HCT116 (cell line): ENCODE measurements around the gene FRMD4B. TPM values are rescaled to one million over a fixed set of nuclear protein-coding genes. Genes with fewer than 3 reads are reported as not detected.

Experiments used
- ATAC-seq: fragments of 200-7000 bp; cut with Tn5 transposase; 2 replicates; pipeline ENCODE4 v1.9.1; 2020; ENCODE audit warnings: mild to moderate bottlenecking, moderate library complexity
- BruUV-seq: library from RNA; stranded (reverse); fragments of 400-500 nt; replicated peaks from 2 replicates; lab custom pipeline; 2021; lab: Mats Ljungman, UMichigan
- CTCF ChIA-PET: fragments of 300-600 bp; sonication (Branson Sonifier 250); formaldehyde crosslinking; loops from one replicate; lab custom pipeline; 2021; ENCODE audit warnings: antibody characterized with exemption; lab: Charles Lee
- POLR2A ChIA-PET: fragments of 300-600, 350-600 bp; sonication (Branson Sonifier 250); formaldehyde crosslinking; loops from one replicate; lab custom pipeline; 2021; ENCODE audit warnings: antibody characterized with exemption; lab: Charles Lee
- RAD21 ChIA-PET, 2 experiments: fragments of 300-600 bp; sonication (Branson Sonifier 250); formaldehyde crosslinking; loops; one replicate each; lab custom pipeline; 2023; ENCODE audit warnings: low total read pairs in 2 of 2; ENCODE audit not compliant: uncharacterized antibody in 2 of 2, unreplicated experiment in 2 of 2, low non-redundant PET in 1 of 2; lab: Charles Lee
- DNase-seq: peaks from one replicate; pipeline ENCODE4 v3.0.0-alpha.2; 2010; ENCODE audit warnings: low read depth, low spot score
- H2AFZ ChIP-seq: fragments of 200-600 bp; shearing (Covaris generic), sonication (generic); 2 replicates; pipeline ENCODE4 v1.6.1; 2017; ENCODE audit warnings: low read depth, mixed run types, mixed read lengths, antibody characterized with exemption, low read length; ENCODE audit not compliant: poor library complexity, severe bottlenecking
- H3K27ac ChIP-seq: 2 replicates; pipeline ENCODE4 v1.5.1; 2012; ENCODE audit warnings: low read depth, low read length
- H3K27me3 ChIP-seq: fragments of 200-600 bp; sonication (generic); 2 replicates; pipeline ENCODE4 v1.6.1; 2016; ENCODE audit warnings: mixed run types, low read length, mixed read lengths; ENCODE audit not compliant: insufficient read depth
- H3K36me3 ChIP-seq, 2 experiments: fragments of 200-500 bp in 1 of 2; fragments of 200-600 bp in 1 of 2; sonication (Bioruptor generic) in 1 of 2; sonication (generic) in 1 of 2; 2 replicates each; pipeline versions ENCODE4 v1.5.1 to v1.6.1; 2014 to 2016; ENCODE audit warnings: low read length in 2 of 2, inconsistent platforms in 1 of 2, mixed read lengths in 1 of 2, mixed run types in 1 of 2; ENCODE audit not compliant: insufficient read depth in 2 of 2, control insufficient read depth in 1 of 2
- H3K4me1 ChIP-seq, 2 experiments: fragments of 200-600 bp in 1 of 2; sonication (generic) in 1 of 2; 2 replicates each; pipeline versions ENCODE4 v1.5.1 to v1.6.1; 2012 to 2017; ENCODE audit warnings: low read length in 2 of 2, inconsistent platforms in 1 of 2, mild to moderate bottlenecking in 1 of 2, mixed read lengths in 1 of 2, mixed run types in 1 of 2, moderate library complexity in 1 of 2; ENCODE audit not compliant: insufficient read depth in 2 of 2, control insufficient read depth in 1 of 2
- H3K4me2 ChIP-seq: fragments of 200-600 bp; sonication (generic); 2 replicates; pipeline ENCODE4 v1.6.1; 2017; ENCODE audit warnings: mixed run types, low read length, mixed read lengths
- H3K4me3 ChIP-seq, 2 experiments: fragments of 200-600 bp in 1 of 2; sonication (generic) in 1 of 2; replicated peaks in 1 of 2; 2 replicates each; pipeline ENCODE4 v1.5.1; 2011 to 2016; ENCODE audit warnings: low read length in 2 of 2, control low read depth in 1 of 2, low read depth in 1 of 2, mild to moderate bottlenecking in 1 of 2, mixed read lengths in 1 of 2, mixed run types in 1 of 2
- H3K79me2 ChIP-seq: fragments of 200-600 bp; sonication (generic); 2 replicates; pipeline ENCODE4 v1.6.1; 2017; ENCODE audit warnings: mild to moderate bottlenecking, mixed run types, low read length, moderate library complexity, mixed read lengths; ENCODE audit not compliant: insufficient read depth
- H3K9ac ChIP-seq: fragments of 200-600 bp; sonication (generic); 2 replicates; pipeline ENCODE4 v1.6.1; 2016; ENCODE audit warnings: low read length, mixed read lengths
- H3K9me2 ChIP-seq: fragments of 200-600 bp; sonication (generic), shearing (Covaris generic); 2 replicates; pipeline ENCODE4 v1.6.1; 2017; ENCODE audit warnings: mixed run types, mild to moderate bottlenecking, moderate library complexity; ENCODE audit not compliant: insufficient read depth
- H3K9me3 ChIP-seq, 2 experiments: fragments of 200-500 bp in 1 of 2; fragments of 200-600 bp in 1 of 2; sonication (Bioruptor generic) in 1 of 2; sonication (generic) in 1 of 2; 2 replicates each; pipeline ENCODE4 v1.6.1; 2014 to 2017; ENCODE audit warnings: low read length in 2 of 2, mixed read lengths in 2 of 2, inconsistent platforms in 1 of 2, low read depth in 1 of 2, mild to moderate bottlenecking in 1 of 2, mixed run types in 1 of 2, moderate library complexity in 1 of 2; ENCODE audit not compliant: control insufficient read depth in 1 of 2, insufficient read depth in 1 of 2
- H4K20me1 ChIP-seq: fragments of 200-600 bp; sonication (generic), shearing (Covaris generic); 2 replicates; pipeline ENCODE4 v1.6.1; 2017; ENCODE audit warnings: mixed run types, mild to moderate bottlenecking, moderate library complexity; ENCODE audit not compliant: insufficient read depth
- CBX3 ChIP-seq: IDR thresholded peaks from 2 replicates; pipeline ENCODE4 v1.6.1; 2012; ENCODE audit warnings: low read depth
- EGR1 ChIP-seq: IDR thresholded peaks from 2 replicates; pipeline ENCODE4 v1.6.1; 2012; ENCODE audit warnings: low read depth
- ELF1 ChIP-seq: IDR thresholded peaks from 2 replicates; pipeline ENCODE4 v1.6.1; 2012; ENCODE audit warnings: low read depth, borderline replicate concordance
- EZH2 ChIP-seq: fragments of 200-600 bp; sonication (generic); IDR thresholded peaks from 2 replicates; pipeline ENCODE4 v1.6.1; 2017; ENCODE audit warnings: antibody characterized with exemption, mixed run types
- EZH2phosphoT487 ChIP-seq: fragments of 200-600 bp; IDR thresholded peaks from 2 replicates; pipeline ENCODE4 v1.6.1; 2018; ENCODE audit warnings: antibody characterized with exemption, borderline replicate concordance
- JUND ChIP-seq: IDR thresholded peaks from 2 replicates; pipeline ENCODE4 v1.6.1; 2012
- MAX ChIP-seq: IDR thresholded peaks from 2 replicates; pipeline ENCODE4 v1.6.1; 2012
- POLR2A ChIP-seq: IDR thresholded peaks from 2 replicates; pipeline ENCODE4 v1.7.0; 2011; ENCODE audit warnings: borderline replicate concordance; ENCODE audit not compliant: insufficient read depth, insufficient read length; ENCODE audit errors: extremely low read depth
- POLR2AphosphoS5 ChIP-seq: IDR thresholded peaks from 2 replicates; pipeline ENCODE4 v1.6.1; 2011; ENCODE audit warnings: mild to moderate bottlenecking, low read depth, low read length, moderate library complexity
- RAD21 ChIP-seq: IDR thresholded peaks from 2 replicates; pipeline ENCODE4 v1.6.1; 2012; ENCODE audit warnings: low read depth, mild to moderate bottlenecking
- REST ChIP-seq: IDR thresholded peaks from 2 replicates; pipeline ENCODE4 v1.6.1; 2012; ENCODE audit warnings: low read depth
- SIN3A ChIP-seq: IDR thresholded peaks from 2 replicates; pipeline ENCODE4 v1.6.1; 2012; ENCODE audit warnings: low read depth
- SP1 ChIP-seq: IDR thresholded peaks from 2 replicates; pipeline ENCODE4 v1.6.1; 2012; ENCODE audit warnings: low read depth
- ZBTB33 ChIP-seq: IDR thresholded peaks from 2 replicates; pipeline ENCODE4 v1.6.1; 2011; ENCODE audit warnings: mild to moderate bottlenecking, low read length, moderate library complexity; ENCODE audit not compliant: insufficient replicate concordance; ENCODE audit errors: extremely low read depth
- ZFX ChIP-seq: fragments of 450-650 bp; IDR thresholded peaks from 2 replicates; pipeline ENCODE4 v1.6.1; 2017
- ZNF274 ChIP-seq: fragments of 200-500 bp; sonication (Bioruptor generic); IDR thresholded peaks from 2 replicates; pipeline ENCODE4 v1.6.1; 2014; ENCODE audit warnings: mild to moderate bottlenecking, low read depth, low read length, inconsistent platforms
- intact Hi-C: fragments of 100-400 bp; cut with micrococcal nuclease; formaldehyde crosslinking; loops from 2 replicates; pipeline ENCODE4 v1.10.0; 2022
- total RNA-seq: library from RNA; stranded (reverse); gene quantifications from one replicate; pipeline ENCODE4 v1.2.1, GENCODE V29; 2021; ENCODE audit not compliant: unreplicated experiment
- TF ChIP-seq, protein P1 (sequence below), 3 experiments: fragments of 200-600 bp in 1 of 3; sonication (generic) in 1 of 3; IDR thresholded peaks in 2 of 3; conservative IDR thresholded peaks in 1 of 3; 2 replicates each; pipeline ENCODE4 v1.5.1; 2012 to 2017; ENCODE audit warnings: low read depth in 2 of 3, low read length in 2 of 3, antibody characterized with exemption in 1 of 3, borderline replicate concordance in 1 of 3, control low read depth in 1 of 3, mild to moderate bottlenecking in 1 of 3, mixed read lengths in 1 of 3, mixed run types in 1 of 3, moderate library complexity in 1 of 3; ENCODE audit not compliant: insufficient read depth in 1 of 3
- TF ChIP-seq, protein P2 (sequence below): IDR thresholded peaks from 2 replicates; pipeline ENCODE4 v1.6.1; 2012

The FRMD4B gene
- total RNA-seq, 1 experiment from 2014 or later: 2.0 TPM

DNA sequence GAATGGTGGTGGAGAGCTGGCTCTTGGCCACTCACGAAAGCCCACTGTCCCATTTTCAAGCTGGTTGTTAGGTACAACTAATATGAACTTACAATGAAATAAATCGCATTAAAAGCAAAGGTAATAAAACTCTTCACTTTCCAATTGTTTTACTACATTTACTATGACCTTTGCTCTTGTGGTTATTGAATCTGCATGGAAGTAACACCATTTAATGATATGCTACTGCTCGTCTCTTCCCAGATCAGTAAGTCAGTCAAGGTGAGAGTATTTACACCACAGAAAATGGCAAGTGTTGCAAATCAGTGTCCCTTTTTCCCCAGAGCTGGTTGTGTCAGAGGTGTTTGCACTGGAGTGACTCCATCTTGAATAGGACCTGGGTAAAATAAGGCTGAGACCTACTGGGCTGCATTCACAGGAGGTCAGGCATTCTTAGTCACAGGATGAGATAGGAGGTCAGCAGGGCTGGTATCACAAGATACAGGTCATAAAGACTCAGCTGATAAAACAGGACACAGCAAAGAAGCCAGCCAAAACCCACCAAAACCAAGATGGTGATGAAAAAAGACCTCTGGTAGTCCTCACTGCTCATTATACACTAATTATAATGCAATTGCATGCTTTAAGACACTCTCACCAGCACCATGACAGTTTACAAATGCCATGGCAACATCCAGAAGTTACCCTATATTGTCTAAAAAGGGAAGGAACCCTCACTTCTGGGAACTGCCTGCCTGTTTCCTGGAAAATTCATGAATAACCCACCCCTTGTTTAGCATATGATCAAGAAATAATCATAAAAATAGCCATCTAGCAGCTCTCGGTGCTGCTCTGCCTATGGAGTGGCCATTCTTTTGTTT is 57.6 kb downstream of the FRMD4B start:
- Histone ChIP-seq H2AFZ (no peak overlapping the region), H3K4me1 (no peaks in the 10 kb centered on the region), H3K9me2 (no peaks in the 10 kb centered on the region), H4K20me1 (no peaks in the 10 kb centered on the region), H3K36me3 (no peaks in the 10 kb centered on the region), H3K27ac (no peak overlapping the region), H3K27me3 (0 out of 2 replicates have a peak, but pooled peaks cover 4% of the 10 kb centered on the region), H3K9ac (no peak overlapping the region), H3K4me3 (no peak overlapping the region), H3K9me3 (no peaks in the 10 kb centered on the region), H3K79me2 (no peaks in the 10 kb centered on the region), H3K4me2 (no peak overlapping the region)
- BruUV-seq: no TSS peak
- ChIA-PET CTCF (no interaction called here), POLR2A (no interaction called here), RAD21 (no interaction called here)
- TF ChIP-seq ZBTB33 (no peak), ZFX (no peak), EGR1 (no peak), JUND (no peak), CBX3 (no peak), EZH2 (no peak), RAD21 (no peak), SP1 (no peak), SIN3A (no peak), ELF1 (no peak), ZNF274 (no peak), MAX (no peak), POLR2A (no peak), REST (no peak), POLR2AphosphoS5 (no peak), EZH2phosphoT487 (no peak)
- TF ChIP-seq, protein P1, sequence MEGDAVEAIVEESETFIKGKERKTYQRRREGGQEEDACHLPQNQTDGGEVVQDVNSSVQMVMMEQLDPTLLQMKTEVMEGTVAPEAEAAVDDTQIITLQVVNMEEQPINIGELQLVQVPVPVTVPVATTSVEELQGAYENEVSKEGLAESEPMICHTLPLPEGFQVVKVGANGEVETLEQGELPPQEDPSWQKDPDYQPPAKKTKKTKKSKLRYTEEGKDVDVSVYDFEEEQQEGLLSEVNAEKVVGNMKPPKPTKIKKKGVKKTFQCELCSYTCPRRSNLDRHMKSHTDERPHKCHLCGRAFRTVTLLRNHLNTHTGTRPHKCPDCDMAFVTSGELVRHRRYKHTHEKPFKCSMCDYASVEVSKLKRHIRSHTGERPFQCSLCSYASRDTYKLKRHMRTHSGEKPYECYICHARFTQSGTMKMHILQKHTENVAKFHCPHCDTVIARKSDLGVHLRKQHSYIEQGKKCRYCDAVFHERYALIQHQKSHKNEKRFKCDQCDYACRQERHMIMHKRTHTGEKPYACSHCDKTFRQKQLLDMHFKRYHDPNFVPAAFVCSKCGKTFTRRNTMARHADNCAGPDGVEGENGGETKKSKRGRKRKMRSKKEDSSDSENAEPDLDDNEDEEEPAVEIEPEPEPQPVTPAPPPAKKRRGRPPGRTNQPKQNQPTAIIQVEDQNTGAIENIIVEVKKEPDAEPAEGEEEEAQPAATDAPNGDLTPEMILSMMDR (IDR thresholded peaks at IDR 0.05 in 2 of 3, conservative IDR thresholded peaks at IDR 0.05 in 1 of 3; ENCODE audit: borderline replicate concordance in 1 of 3, insufficient read depth in 1 of 3, low read depth in 2 of 3, low read length in 2 of 3): no peak
- TF ChIP-seq, protein P2, sequence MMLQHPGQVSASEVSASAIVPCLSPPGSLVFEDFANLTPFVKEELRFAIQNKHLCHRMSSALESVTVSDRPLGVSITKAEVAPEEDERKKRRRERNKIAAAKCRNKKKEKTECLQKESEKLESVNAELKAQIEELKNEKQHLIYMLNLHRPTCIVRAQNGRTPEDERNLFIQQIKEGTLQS: no peak
- ATAC-seq (no peak), DNase-seq (no peak)
- intact Hi-C loops: no loop called here
